Thyroid gland (tissue), 4 donors: ENCODE data around the gene TSHZ2.

ENCODE experiments used
- POLR2A ChIP-seq, 2 donors: fragments of 450-650 bp; IDR thresholded peaks; one replicate each; pipeline ENCODE4 v1.6.1; 2017; ENCODE audit warnings: antibody characterized with exemption in 2 of 2, mild to moderate bottlenecking in 2 of 2, moderate library complexity in 1 of 2
- TF ChIP-seq, protein P1 (sequence below), 6 experiments: fragments of 200-600 bp in 3 of 6; fragments of 450-650 bp in 3 of 6; sonication (generic) in 3 of 6; IDR thresholded peaks; one replicate each; pipeline ENCODE4 v1.5.1; 2016 to 2019; ENCODE audit warnings: antibody characterized with exemption in 6 of 6, mild to moderate bottlenecking in 2 of 6, inconsistent platforms in 1 of 6, moderate library complexity in 1 of 6

DNA sequence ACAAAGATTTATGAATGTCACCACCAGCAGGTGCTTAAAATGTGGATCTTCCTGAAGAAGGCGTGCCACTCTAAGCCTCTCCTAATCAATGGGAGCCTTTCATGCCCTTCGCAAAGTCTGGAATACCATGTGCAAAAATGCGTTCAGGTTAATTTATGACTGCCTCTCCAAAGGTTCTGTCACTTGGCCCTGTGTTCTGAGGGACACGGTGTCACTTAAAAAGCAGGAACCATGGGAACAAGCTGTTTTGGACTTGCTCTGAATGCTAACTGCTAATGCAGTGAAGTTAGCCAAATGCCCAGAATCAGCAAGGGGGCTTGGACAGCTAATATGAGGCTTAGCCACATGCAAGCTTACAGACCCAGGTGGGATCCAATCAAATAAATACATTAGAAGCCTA is 250.3 kb downstream of the TSHZ2 start:
- TF ChIP-seq, protein P1, sequence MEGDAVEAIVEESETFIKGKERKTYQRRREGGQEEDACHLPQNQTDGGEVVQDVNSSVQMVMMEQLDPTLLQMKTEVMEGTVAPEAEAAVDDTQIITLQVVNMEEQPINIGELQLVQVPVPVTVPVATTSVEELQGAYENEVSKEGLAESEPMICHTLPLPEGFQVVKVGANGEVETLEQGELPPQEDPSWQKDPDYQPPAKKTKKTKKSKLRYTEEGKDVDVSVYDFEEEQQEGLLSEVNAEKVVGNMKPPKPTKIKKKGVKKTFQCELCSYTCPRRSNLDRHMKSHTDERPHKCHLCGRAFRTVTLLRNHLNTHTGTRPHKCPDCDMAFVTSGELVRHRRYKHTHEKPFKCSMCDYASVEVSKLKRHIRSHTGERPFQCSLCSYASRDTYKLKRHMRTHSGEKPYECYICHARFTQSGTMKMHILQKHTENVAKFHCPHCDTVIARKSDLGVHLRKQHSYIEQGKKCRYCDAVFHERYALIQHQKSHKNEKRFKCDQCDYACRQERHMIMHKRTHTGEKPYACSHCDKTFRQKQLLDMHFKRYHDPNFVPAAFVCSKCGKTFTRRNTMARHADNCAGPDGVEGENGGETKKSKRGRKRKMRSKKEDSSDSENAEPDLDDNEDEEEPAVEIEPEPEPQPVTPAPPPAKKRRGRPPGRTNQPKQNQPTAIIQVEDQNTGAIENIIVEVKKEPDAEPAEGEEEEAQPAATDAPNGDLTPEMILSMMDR (IDR thresholded peaks at IDR 0.05) = no peak
- TF ChIP-seq POLR2A (IDR thresholded peaks at IDR 0.05) = no peak
